ENCODE data around the gene MAML2.

MAML2 gene

DNA sequence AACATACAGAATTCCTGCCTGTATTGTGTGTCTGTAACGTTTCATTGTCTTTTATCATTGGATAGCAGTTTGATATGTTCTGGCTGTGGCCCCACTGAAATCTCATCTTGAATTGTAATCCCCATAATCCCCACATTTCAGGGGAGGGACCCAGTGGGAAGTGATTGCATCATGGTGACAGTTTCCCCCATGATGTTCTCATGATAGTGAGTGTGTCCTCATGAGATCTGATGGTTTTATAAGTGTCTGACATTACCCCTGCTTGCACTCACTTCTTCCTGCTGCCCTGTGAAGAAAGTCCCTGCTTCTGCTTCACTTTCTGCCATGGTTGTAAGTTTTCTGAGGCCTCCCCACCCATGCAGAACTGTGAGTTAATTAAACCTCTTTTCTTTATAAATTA, 399.4 kb downstream of the MAML2 start:
- peak; percentile 48 to 56 for DNase-seq

DNA sequence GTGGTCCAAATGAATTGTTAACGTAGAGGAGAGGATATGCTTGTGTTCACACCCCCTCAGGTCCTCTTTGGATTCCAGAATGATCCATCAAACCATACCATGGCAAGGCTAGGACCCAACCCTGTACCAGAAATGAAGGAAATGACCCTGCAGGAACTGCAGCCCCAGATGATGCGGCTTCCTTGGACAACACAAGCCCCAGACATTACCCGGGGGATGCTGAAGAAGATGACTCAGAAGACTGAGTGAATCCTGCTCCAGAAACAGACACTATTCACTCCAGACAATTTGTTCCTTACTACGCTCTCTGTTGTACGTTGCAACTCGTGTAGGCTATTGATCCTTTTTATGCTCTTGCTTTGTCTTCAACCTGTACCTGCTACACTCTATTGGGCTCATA, 403.9 kb downstream of the MAML2 start:
- no peak for DNase-seq

DNA sequence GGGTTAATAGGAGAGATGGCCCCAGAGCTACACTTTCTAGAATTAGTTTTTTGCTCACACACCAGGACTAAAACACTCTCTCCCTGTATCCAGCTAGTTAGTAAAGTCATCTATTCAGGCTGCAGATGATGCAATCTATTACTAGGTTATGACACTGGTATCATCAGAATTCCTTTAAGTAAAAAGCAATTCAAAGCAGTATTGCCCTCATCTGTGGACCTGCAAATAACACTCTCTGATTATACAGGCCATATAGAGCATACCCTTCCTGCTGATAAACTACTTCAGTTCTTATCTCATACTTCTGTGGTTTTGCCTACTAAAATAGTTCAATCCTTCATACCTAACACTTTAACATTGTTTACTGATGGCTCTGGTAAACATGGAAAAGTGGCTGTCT, 405.6 kb downstream of the MAML2 start:
- DNase-seq: no peak

DNA sequence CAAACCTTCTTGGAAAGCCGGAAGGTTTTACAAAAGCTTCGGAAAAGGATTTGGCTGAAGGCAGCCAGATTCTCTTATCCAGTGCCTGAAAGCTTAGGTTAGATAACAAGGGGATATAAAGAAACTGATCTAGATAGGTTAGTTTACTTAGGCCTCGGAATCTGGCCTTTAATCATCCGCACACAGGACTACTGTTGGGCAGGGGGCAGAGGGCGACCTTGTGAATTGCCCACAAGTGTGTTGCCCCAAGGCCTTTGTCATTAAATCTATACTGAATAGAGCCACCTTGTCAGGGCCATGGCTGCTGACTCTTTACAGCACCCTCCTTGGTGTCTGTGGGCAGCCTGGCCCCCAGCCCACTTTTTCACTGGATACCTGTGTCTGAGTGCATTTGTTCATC, 409.4 kb downstream of the MAML2 start:
- DNase-seq: no peak

DNA sequence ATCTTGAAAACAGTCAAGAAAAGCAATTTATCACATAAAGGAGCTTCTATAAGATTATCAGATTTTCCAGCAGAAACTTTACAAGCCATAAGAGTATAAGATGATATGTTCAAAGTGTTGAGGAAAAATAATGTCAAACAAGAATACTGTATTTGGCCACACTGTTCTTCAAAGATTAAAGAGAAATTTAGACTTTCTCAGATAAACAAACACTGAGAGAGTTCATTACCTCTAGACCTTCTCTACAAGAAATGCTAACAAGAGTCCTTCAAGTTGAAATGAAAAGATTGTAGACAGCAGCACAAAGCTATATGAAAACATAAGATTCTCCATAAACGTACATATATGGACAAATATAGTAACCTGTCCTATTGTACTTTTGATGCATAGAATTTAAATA, 411.1 kb downstream of the MAML2 start:
- no peak for DNase-seq

DNA sequence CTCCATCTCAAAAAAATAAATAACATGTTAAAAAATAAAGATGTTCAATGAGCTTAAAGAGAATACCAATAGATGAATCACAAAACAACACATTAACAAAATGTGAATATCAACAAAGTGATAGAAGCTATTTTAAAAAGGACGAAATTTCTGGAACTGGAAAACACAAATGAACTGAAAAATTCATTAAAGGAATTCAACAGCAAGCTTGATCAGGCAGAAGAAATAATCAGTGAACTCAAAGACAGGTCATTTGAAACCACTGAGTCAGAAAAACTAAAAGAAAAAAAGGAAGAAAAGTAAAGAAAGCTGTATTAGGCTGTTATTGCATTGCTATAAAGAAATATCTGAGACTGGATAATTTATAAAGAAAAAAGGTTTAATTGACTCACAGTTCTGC, 412.0 kb downstream of the MAML2 start:
- DNase-seq: no peak

DNA sequence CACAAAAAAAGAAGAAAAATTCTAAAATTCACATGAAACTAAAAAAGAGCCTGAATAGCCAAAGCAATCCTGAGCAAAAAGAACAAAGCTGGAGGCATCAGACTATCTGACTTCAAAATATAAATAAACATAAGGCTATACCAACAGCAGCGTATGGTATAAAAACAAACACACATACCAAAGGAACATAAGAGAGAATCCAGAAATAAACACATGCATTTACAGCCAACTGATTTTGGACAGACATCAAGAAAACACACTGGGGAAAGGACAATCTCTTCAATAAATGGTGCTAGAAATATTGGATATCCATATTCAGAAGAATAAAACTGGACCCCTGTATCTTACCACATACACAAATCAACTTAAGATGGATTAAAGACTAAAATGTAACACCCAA, 416.3 kb downstream of the MAML2 start:
- DNase-seq: no peak
